ENCODE data around the gene NTRK3. TPM values are rescaled to one million over a fixed set of nuclear protein-coding genes. Genes with fewer than 3 reads are reported as not detected.

NTRK3 gene
- total RNA-seq, 1 experiment from 2014 or later: not detected

GRCh38 chr15:88023914-88024313, 232.6 kb downstream of the NTRK3 start:
- H3K36me3 Mint-ChIP-seq (ENCODE audit: insufficient read depth, unreplicated experiment): no peaks in the 10 kb centered on the region
- no peak overlapping the region for H3K27ac Mint-ChIP-seq (ENCODE audit: unreplicated experiment)
- H3K27me3 Mint-ChIP-seq (ENCODE audit: unreplicated experiment): no peaks in the 10 kb centered on the region
- no peak for TF ChIP-seq CTCF (IDR thresholded peaks at IDR 0.05; ENCODE audit: unreplicated experiment)
- DNase-seq: no peak
- H3K4me1 Mint-ChIP-seq (ENCODE audit: low read depth, unreplicated experiment): no peaks in the 10 kb centered on the region
- no peak overlapping the region for H3K4me3 Mint-ChIP-seq (ENCODE audit: low read depth, unreplicated experiment)
- CTCF ChIA-PET: no interaction called here
- BruUV-seq (replicated peaks): no TSS peak
- peaks cover 14% of the 10 kb centered on the region for H3K9me3 Mint-ChIP-seq (ENCODE audit: low read depth, unreplicated experiment)
- intact Hi-C loops (cut with micrococcal nuclease; ENCODE audit: unreplicated experiment): no loop called here

DNA sequence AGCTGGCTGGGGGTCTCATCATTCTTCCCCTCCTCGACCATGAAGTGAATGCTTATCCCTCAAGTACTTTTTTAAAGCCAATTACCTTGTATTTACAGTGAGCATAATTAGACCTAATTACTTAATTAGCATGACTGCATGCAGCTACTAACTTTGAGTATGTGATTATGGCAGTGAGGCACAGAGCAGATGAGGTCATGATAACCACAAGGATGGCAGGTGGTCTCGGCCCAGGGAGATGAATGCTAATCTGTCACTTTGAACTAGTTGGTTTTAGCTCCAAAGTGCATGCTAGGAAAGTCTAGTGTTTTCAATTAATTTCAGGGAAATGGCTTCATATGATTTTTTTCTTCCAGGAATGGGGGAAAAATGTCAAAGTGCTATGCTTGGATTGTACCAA, 233.8 kb downstream of the NTRK3 start:
- H3K27ac Mint-ChIP-seq (ENCODE audit: unreplicated experiment): no peak overlapping the region
- no peaks in the 10 kb centered on the region for H3K27me3 Mint-ChIP-seq (ENCODE audit: unreplicated experiment)
- TF ChIP-seq CTCF (IDR thresholded peaks at IDR 0.05; ENCODE audit: unreplicated experiment): no peak
- no peaks in the 10 kb centered on the region for H3K4me1 Mint-ChIP-seq (ENCODE audit: low read depth, unreplicated experiment)
- CTCF ChIA-PET: no interaction called here
- peaks cover 8% of the 10 kb centered on the region for H3K9me3 Mint-ChIP-seq (ENCODE audit: low read depth, unreplicated experiment)
- H3K4me3 Mint-ChIP-seq (ENCODE audit: low read depth, unreplicated experiment): no peak overlapping the region
- BruUV-seq (replicated peaks): no TSS peak
- no peaks in the 10 kb centered on the region for H3K36me3 Mint-ChIP-seq (ENCODE audit: insufficient read depth, unreplicated experiment)
- intact Hi-C loops (cut with micrococcal nuclease; ENCODE audit: unreplicated experiment): no loop called here
- DNase-seq: no peak

DNA sequence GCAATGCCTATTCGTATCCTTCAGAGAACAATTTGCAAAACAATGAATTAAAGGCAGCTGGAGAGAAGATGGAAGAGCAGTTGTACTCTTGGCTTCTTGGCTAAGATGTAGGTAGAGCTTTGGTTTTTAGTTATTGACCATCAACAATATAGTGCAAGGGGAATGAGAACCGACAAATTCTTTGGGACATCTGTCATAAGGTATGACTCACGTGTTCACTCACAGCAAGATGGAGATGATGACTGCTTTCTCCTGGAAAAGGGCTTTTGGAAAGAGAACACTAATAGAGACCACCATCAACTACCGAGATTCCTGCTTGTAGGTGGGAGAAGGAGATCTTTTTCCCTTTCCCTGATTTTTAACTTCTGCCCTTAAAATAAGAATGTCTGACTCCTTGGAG, 234.9 kb downstream of the NTRK3 start:
- TF ChIP-seq CTCF (IDR thresholded peaks at IDR 0.05; ENCODE audit: unreplicated experiment): no peak
- no peak for DNase-seq
- H3K27ac Mint-ChIP-seq (ENCODE audit: unreplicated experiment): no peak overlapping the region
- no peaks in the 10 kb centered on the region for H3K27me3 Mint-ChIP-seq (ENCODE audit: unreplicated experiment)
- H3K4me1 Mint-ChIP-seq (ENCODE audit: low read depth, unreplicated experiment): no peaks in the 10 kb centered on the region
- no peak overlapping the region for H3K4me3 Mint-ChIP-seq (ENCODE audit: low read depth, unreplicated experiment)
- intact Hi-C loops (cut with micrococcal nuclease; ENCODE audit: unreplicated experiment): no loop called here
- no TSS peak for BruUV-seq (replicated peaks)
- no peaks in the 10 kb centered on the region for H3K36me3 Mint-ChIP-seq (ENCODE audit: insufficient read depth, unreplicated experiment)
- CTCF ChIA-PET: no interaction called here
- peaks cover 6% of the 10 kb centered on the region for H3K9me3 Mint-ChIP-seq (ENCODE audit: low read depth, unreplicated experiment)

- intact Hi-C loops (cut with micrococcal nuclease; ENCODE audit: unreplicated experiment): no loop called here
- TF ChIP-seq CTCF (IDR thresholded peaks at IDR 0.05; ENCODE audit: unreplicated experiment): no peak
- CTCF ChIA-PET: no interaction called here
- Mint-ChIP-seq H3K36me3 (ENCODE audit: insufficient read depth, unreplicated experiment) (no peaks in the 10 kb centered on the region), H3K27me3 (ENCODE audit: unreplicated experiment) (no peaks in the 10 kb centered on the region), H3K4me1 (ENCODE audit: low read depth, unreplicated experiment) (no peaks in the 10 kb centered on the region), H3K4me3 (ENCODE audit: low read depth, unreplicated experiment) (no peak overlapping the region), H3K9me3 (ENCODE audit: low read depth, unreplicated experiment) (peaks cover 6% of the 10 kb centered on the region), H3K27ac (ENCODE audit: unreplicated experiment) (no peak overlapping the region)
- no peak for DNase-seq
- BruUV-seq (replicated peaks): no TSS peak
Measured at GRCh38 chr15:88020806-88021205, 235.7 kb downstream of the NTRK3 start.

DNA sequence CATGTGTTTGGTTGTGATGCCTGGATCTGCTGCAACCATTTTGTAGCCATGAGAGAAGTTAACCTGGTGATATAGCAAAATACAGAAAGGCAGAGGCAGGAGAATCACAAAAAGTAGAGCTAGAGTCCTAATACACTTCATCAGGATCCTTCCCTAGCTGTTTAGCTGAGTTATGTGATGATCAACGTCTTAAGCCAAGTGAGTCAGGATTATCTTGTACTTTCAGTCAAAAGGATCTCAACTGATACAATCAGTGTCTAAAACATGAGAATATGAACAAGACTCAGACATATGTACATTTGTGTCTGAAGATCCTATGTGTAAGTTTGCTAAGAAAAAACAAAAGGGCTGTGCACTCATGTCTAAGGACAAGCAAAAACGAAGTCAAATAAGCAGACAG, 236.9 kb downstream of the NTRK3 start:
- CTCF ChIA-PET: no interaction called here
- Mint-ChIP-seq H3K4me3 (ENCODE audit: low read depth, unreplicated experiment) (no peak overlapping the region), H3K9me3 (ENCODE audit: low read depth, unreplicated experiment) (peaks cover 8% of the 10 kb centered on the region), H3K27me3 (ENCODE audit: unreplicated experiment) (no peaks in the 10 kb centered on the region), H3K36me3 (ENCODE audit: insufficient read depth, unreplicated experiment) (no peaks in the 10 kb centered on the region), H3K27ac (ENCODE audit: unreplicated experiment) (no peak overlapping the region), H3K4me1 (ENCODE audit: low read depth, unreplicated experiment) (no peaks in the 10 kb centered on the region)
- TF ChIP-seq CTCF (IDR thresholded peaks at IDR 0.05; ENCODE audit: unreplicated experiment): no peak
- no TSS peak for BruUV-seq (replicated peaks)
- intact Hi-C loops (cut with micrococcal nuclease; ENCODE audit: unreplicated experiment): no loop called here
- no peak for DNase-seq
